Measurements from ENCODE around the gene USB1.

- TF ChIP-seq CTCF (IDR thresholded peaks at IDR 0.05) (no peak), POLR2AphosphoS5 (IDR thresholded peaks at IDR 0.05) (no peak)
Measured at GRCh38 chr16:57964157-57964700, 37.0 kb upstream of the USB1 start.

Measured in prostate gland (tissue), 2 donors.